ENCODE measurements around the gene RPE65.

- no peak for TF ChIP-seq CTCF (IDR thresholded peaks at IDR 0.05)
- no peak for TF ChIP-seq POLR2A (IDR thresholded peaks at IDR 0.05)
- no peak for TF ChIP-seq POLR2AphosphoS5 (IDR thresholded peaks at IDR 0.05)
- no peak for TF ChIP-seq EP300 (IDR thresholded peaks at IDR 0.05)
Measured at GRCh38 chr1:68421350-68421749, 28.4 kb downstream of the RPE65 start.

All from sigmoid colon (tissue), 4 donors.